Natural killer cell treated with Interleukin-12 subunit alpha and Interleukin-12 subunit beta and Interleukin-15 and Interleukin-18, amount 100 ng/mL, for 72 hours (primary cell): ENCODE data around the gene YWHAE. TPM values are rescaled to one million over a fixed set of nuclear protein-coding genes. Genes with fewer than 3 reads are reported as not detected.

Experiments
- ATAC-seq, 2 donors: fragments of 150-1000 bp; cut with Tn5 transposase in 1 of 2; sonication (Bioruptor Pico), chemical (Tn5 transposase) in 1 of 2; 2 replicates each; pipeline ENCODE4 v1.10.0; 2021
- DNase-seq: peaks from one replicate; pipeline ENCODE4 v3.0.0; 2022; ENCODE audit warnings: low spot score
- H3K27ac Mint-ChIP-seq, 2 donors: 1 replicate in 1 of 2; 2 replicates in 1 of 2; pipeline ENCODE4 v1.8.0; 2022; ENCODE audit warnings: mixed read lengths in 2 of 2, mild to moderate bottlenecking in 1 of 2, moderate library complexity in 1 of 2
- H3K27me3 Mint-ChIP-seq, 2 donors: 1 replicate in 1 of 2; 2 replicates in 1 of 2; pipeline ENCODE4 v1.8.0; 2022; ENCODE audit warnings: mixed read lengths in 2 of 2
- H3K36me3 Mint-ChIP-seq: one replicate; pipeline ENCODE4 v1.8.0; 2022; ENCODE audit warnings: mixed read lengths
- H3K4me1 Mint-ChIP-seq, 2 donors: 1 replicate in 1 of 2; 2 replicates in 1 of 2; pipeline ENCODE4 v1.8.0; 2022; ENCODE audit warnings: low read depth in 2 of 2, mixed read lengths in 2 of 2, mild to moderate bottlenecking in 1 of 2
- H3K4me3 Mint-ChIP-seq: one replicate; pipeline ENCODE4 v1.8.0; 2022; ENCODE audit warnings: mixed read lengths
- H3K9me3 Mint-ChIP-seq: 2 replicates; pipeline ENCODE4 v1.8.0; 2022; ENCODE audit warnings: mixed read lengths
- total RNA-seq, 2 donors: library from RNA; stranded (reverse); gene quantifications; one replicate each; pipeline ENCODE4 v1.2.3, GENCODE V29; 2022

Gene YWHAE
- total RNA-seq, 2 donors from 2014 or later: 365 to 407 TPM

DNA sequence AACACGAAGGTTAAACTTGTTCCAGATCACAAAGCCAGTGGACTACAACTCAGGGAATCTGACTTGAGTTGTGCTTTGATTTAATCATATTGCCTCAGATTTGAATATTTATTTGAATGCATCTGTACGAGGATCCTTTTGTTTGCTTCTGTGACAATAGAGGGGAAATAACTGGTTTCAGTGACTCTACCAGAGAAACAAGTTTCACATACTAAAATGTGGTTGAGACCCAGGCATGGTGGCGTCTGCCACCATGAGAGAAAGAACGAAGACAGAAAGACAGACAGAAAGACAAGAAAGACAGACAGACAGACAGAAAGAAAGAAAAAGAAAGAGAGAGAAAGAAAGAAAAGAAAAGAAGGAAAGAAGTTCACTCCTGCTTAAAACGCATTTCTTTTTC lies 24.0 kb downstream of the YWHAE start:
- Mint-ChIP-seq H3K9me3 (no peaks in the 10 kb centered on the region), H3K36me3 (no peaks in the 10 kb centered on the region), H3K4me1 (peaks cover 61 to 73% of the 10 kb centered on the region in 2 donors), H3K27ac (peak overlapping the region; percentile 26 to 47), H3K4me3 (peak overlapping the region; percentile 61), H3K27me3 (no peaks in the 10 kb centered on the region)
- no peak for DNase-seq
- ATAC-seq: peak in 1 of 2 donors; percentile 41

DNA sequence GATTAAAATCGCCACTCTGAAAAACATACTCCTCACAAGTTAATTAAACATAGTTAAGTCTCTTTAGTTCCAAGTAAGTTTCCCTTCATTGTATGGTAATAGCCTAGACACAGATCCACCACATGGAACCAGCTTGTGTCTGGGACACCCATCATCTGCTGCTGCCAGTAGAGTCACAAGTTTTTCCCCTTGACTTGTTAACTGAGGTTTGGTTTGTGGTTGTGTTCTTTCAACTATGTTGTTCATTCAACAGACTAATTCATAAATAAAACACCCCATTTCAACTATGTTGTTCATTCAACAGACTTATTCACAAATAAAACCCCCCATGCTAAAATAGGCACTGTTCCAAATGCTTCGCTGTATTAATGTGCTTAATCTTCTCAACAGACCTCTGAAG lies 24.4 kb downstream of the YWHAE start:
- Mint-ChIP-seq H3K4me3 (peak overlapping the region; percentile 61), H3K9me3 (no peaks in the 10 kb centered on the region), H3K4me1 (peaks cover 61 to 71% of the 10 kb centered on the region in 2 donors), H3K27me3 (no peaks in the 10 kb centered on the region), H3K27ac (peak overlapping the region; percentile 26 to 47), H3K36me3 (no peaks in the 10 kb centered on the region)
- DNase-seq (no peak), ATAC-seq (peak; percentile 66)

DNA sequence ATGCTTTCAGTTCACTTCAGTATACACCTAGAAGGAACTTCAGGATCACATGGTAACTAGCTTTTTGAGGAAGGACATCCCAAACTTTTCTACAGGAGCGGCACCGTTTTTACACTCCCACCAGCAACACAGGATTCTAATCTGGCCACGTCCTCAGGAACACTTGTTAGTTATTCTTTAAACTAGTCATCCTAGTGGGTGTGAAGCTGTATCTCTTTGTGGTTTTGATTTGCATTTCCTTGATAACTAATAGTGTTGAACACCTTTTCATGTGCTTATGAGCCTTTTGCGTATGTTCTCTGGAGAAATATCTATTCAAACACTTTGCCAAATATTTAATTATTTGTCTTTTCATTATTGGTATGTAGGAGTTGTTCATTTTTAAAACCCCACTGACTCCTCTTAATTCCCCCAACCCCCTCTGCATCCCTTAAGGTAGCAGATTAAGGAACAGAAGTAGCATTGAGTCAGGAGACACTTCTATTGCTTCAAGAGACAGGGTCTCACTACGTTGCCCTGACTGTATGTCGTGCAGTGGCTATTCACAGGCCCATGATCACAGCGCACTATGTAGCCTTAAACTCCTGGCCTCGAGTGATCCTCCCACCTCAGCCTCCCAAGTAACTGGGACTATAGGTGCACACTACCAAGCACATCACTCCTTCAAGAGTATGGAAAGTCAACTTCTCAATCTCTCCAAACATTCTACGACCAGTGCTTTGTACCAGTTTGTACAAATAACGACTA lies 25.4 kb downstream of the YWHAE start:
- Mint-ChIP-seq H3K4me3 (peak overlapping the region; percentile 61), H3K9me3 (no peaks in the 10 kb centered on the region), H3K27ac (peak overlapping the region; percentile 26 to 47)

DNA sequence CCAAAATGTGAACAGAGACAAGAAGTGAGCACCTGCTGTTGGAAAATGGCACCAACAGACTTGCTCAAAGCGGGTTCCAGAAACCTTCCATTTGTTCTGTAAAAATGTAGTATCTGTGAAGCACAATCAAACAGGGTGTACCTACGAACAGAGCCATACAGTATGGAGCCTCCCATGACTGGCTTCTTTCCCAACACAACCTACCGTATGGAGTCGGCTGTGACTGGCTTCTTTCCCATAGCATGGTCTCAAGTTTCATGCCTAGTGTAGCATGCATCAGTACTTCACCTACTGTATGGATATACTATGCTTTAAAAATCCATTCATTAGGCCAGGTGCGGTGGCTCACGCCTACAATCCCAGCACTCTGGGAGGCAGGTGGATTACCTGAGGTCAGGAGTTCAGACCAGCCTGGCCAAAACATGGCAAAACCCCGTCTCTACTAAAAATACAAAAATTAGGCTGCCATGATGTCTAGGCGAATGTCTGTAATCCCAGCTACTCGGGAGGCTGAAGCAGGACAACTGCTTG lies 26.2 kb downstream of the YWHAE start:
- Mint-ChIP-seq H3K36me3 (no peaks in the 10 kb centered on the region), H3K4me3 (no peak overlapping the region), H3K27ac (peak overlapping the region in 1 of 2 donors; percentile 47), H3K27me3 (no peaks in the 10 kb centered on the region), H3K4me1 (peaks cover 51 to 61% of the 10 kb centered on the region in 2 donors), H3K9me3 (no peaks in the 10 kb centered on the region)
- no peak for ATAC-seq
- DNase-seq: no peak

More for the DNA sequence above, 25.4 kb downstream of the YWHAE start:
- ATAC-seq (peak; percentile 71 to 76), DNase-seq (no peak)
- peaks cover 53 to 64% of the 10 kb centered on the region in 2 donors for H3K4me1 Mint-ChIP-seq
- H3K36me3 Mint-ChIP-seq: no peaks in the 10 kb centered on the region
- no peaks in the 10 kb centered on the region for H3K27me3 Mint-ChIP-seq

DNA sequence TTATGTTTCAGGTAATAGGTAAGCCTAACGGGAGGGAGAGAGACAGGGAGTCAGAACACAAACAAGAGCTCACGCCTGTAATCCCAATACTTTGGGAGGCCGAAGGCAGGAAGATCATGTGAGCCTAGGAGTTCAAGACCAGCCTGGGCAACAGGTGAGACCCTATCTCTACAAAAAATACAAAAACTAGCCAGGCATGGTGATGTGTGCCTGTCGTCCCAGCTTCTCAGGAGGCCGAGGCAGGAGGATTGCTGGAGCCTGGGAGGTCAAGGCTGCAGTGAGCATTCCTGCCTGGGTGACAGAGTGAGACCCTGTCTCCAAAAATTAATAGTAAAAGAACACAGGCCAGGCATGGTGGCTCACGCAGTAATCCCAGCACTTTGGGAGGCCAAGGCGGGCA lies 27.4 kb downstream of the YWHAE start:
- DNase-seq (no peak), ATAC-seq (no peak)
- Mint-ChIP-seq H3K27ac (no peak overlapping the region), H3K27me3 (no peaks in the 10 kb centered on the region), H3K36me3 (no peaks in the 10 kb centered on the region), H3K4me1 (peaks cover 52 to 56% of the 10 kb centered on the region in 2 donors), H3K9me3 (no peaks in the 10 kb centered on the region), H3K4me3 (no peak overlapping the region)

DNA sequence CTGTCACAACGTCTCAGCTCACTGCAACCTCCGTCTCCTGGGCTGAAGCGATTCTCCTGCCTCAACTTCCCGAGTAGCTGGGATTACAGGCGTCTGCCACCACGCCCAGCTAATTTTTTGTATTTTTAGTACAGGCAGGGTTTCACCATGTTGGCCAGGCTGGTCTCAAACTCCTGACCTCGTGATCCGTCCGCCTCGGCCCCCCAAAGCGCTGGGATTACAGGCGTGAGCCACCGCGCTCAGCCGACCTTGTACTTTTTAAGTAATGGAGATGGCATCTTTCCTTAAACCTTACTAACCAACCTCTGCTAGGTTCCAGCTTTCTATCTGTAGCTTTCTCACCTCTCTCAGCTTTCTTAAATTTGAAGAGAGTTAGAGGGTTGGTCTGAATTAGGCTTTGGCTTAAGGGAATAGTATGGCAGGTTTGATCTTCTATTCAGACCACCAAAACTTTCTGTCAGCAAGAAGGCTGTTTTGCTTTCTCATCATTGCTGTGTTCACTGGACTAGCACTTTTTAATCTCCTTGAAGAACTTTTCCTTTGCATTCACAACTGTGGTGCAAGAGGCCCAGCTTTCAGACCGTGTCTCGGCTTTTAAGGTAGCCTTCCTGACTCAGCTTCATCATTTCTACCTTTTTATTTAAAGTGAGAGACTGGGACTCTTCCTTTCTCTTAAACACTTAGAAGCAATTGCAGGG lies 28.0 kb downstream of the YWHAE start:
- Mint-ChIP-seq H3K36me3 (no peaks in the 10 kb centered on the region), H3K4me3 (no peak overlapping the region)

DNA sequence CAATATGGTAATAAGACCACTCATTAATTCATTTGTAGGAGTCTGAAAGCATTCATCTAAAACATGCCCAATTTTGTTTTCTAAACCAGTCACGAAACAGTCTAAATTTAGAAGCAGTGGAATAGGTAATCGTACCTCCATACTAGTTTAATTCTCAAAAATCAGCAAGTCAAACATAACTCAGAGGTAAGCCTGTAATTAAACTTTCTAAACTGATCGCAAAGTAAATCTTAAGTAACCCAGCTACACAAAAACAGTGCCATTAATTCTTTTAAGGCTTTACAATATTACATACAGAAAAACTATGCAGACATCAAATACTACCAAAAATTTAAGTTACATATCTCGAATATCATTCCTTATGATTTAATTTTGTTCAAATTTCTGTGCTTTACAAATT lies 31.4 kb downstream of the YWHAE start:
- no peaks in the 10 kb centered on the region for H3K27me3 Mint-ChIP-seq
- H3K27ac Mint-ChIP-seq: no peak overlapping the region
- peaks cover 33 to 45% of the 10 kb centered on the region in 2 donors for H3K4me1 Mint-ChIP-seq
- H3K4me3 Mint-ChIP-seq: no peak overlapping the region
- no peaks in the 10 kb centered on the region for H3K9me3 Mint-ChIP-seq
- no peak for ATAC-seq
- DNase-seq: no peak
- H3K36me3 Mint-ChIP-seq: peaks cover 11% of the 10 kb centered on the region

More for the DNA sequence above, 28.0 kb downstream of the YWHAE start:
- DNase-seq (no peak), ATAC-seq (no peak)
- Mint-ChIP-seq H3K27me3 (no peaks in the 10 kb centered on the region), H3K27ac (no peak overlapping the region), H3K4me1 (peaks cover 54 to 56% of the 10 kb centered on the region in 2 donors), H3K9me3 (no peaks in the 10 kb centered on the region)

DNA sequence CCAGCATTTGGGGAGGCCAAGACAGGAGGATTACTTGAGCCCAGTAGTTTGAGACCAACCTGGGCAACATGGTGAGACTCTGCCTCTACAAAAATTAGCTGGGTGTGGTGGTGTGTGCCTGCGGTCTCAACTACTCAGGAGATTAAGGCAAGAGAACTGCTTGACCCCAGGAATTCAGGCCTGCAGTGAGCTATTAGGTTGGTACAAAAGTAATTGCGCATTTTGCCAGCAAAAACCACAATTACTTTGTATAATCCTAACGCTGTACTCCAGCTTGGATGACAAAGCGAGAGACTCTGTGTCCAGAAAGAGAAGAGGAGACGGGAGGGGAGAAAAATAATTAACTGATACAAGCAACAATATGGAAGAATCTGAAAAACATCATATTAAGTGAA lies 32.7 kb downstream of the YWHAE start:
- H3K4me1 Mint-ChIP-seq: peaks cover 38 to 55% of the 10 kb centered on the region in 2 donors
- ATAC-seq (no peak), DNase-seq (no peak)
- peak overlapping the region; percentile 10 to 59 for H3K27ac Mint-ChIP-seq
- H3K36me3 Mint-ChIP-seq: peaks cover 11% of the 10 kb centered on the region
- no peaks in the 10 kb centered on the region for H3K27me3 Mint-ChIP-seq
- H3K9me3 Mint-ChIP-seq: no peaks in the 10 kb centered on the region
- no peak overlapping the region for H3K4me3 Mint-ChIP-seq

DNA sequence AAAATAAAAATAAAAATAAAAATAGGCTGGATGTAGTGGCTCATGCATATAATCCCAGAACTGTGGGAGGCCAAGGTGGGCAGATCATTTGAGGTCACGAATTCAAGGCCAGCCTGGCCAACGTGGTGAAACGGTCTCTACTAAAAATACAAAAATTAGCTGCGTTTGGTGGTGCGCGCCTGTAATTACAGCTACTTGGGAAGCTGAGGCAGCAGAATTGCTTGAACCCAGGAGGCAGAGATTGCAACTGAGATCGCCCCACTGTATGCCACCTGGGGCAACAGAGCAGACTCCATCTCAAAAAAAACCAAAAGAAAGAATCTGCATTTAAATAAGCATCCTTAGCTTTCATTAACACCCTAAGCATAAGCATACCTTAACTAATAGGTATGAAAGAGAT lies 33.8 kb downstream of the YWHAE start:
- ATAC-seq (no peak), DNase-seq (no peak)
- Mint-ChIP-seq H3K4me1 (peaks cover 41 to 57% of the 10 kb centered on the region in 2 donors), H3K36me3 (peaks cover 11% of the 10 kb centered on the region), H3K4me3 (no peak overlapping the region), H3K27ac (peak overlapping the region in 1 of 2 donors; percentile 53), H3K27me3 (no peaks in the 10 kb centered on the region), H3K9me3 (no peaks in the 10 kb centered on the region)

DNA sequence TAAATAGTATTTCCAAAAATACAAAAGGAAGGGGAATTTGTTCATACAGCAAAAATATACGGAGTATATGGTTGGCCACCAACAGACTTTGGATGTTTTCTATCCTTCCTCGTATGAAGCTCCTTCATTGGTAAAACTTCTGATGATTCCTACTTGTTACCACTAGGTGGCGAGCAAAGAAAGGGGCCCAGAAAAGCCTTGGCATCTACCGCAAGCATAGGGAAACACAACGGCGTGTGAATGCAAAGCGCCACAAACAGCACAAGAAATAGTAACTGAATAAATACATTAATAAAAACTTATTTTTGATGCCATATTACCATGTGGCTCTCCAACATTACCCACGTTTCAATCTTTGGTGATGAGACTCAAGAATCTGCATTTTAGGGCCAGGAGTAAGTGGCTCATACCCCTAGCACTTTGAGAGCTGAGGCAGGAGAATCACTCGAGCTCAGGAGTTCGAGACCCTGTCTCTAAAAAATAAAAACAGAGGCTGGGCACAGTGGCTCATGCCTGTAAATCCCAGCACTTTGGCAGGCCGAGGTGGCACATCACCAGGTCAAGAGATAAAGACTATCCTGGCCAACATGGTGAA lies 34.5 kb downstream of the YWHAE start:
- Mint-ChIP-seq H3K4me3 (no peak overlapping the region), H3K36me3 (peaks cover 11% of the 10 kb centered on the region), H3K27me3 (no peaks in the 10 kb centered on the region), H3K27ac (peak overlapping the region; percentile 33 to 49), H3K9me3 (no peaks in the 10 kb centered on the region), H3K4me1 (peaks cover 41 to 58% of the 10 kb centered on the region in 2 donors)
- peak; percentile 73 for DNase-seq
- ATAC-seq: peak; percentile 68 to 75

DNA sequence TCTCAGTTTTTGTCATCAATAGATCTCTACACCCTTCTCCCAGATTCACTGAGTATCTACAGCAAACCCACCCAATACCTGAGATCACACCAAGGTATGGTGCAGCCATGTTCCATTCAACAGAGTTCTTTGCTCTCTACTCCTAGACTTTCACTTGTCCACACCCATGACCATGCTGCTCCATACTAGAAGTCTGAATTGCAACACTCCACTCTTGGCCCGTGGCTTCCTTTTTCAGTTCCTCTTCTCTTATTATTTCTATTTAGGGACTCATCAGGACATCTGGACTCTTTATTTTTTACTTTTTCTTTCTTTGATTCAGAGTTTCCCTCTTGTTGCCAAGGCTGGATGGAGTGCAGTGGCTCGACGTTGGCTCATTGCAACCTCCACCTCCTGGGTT lies 37.1 kb downstream of the YWHAE start:
- Mint-ChIP-seq H3K9me3 (no peaks in the 10 kb centered on the region), H3K36me3 (peaks cover 18% of the 10 kb centered on the region), H3K4me3 (peak overlapping the region; percentile 55)

DNA sequence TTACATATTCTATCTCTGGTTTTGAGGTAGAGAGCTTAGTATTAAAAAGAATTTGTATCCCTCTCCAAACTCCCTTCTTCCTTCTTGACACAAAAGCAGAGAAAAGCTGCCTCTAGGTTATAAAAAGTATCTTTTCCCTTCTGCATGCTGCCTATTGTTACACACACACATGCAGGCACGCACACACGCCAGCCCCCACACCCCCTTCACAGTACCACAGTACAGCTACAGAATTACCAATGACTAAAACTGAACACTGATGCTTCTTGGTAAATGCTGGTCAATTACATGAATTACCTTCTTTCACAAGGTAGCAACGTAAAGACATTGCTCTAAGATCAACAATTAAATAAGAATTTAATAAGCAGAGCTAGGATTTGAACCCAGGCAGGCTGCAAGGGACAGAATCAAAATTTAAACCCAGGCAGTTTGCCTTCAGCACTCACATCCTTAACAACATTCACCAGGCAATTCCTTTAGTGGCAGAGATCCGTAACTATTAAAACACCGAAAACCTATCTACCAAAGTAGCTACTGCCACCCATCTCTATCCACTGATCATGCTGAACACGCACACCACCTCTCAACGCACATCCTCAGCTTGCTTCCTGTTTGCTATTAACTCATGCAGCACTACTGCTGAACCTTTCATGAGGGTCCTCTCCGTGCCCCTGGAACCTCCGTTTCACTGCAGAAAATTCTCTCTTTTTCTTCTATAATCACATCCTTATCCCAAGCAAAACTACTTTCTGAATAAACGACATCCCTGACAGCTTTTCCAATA lies 37.8 kb downstream of the YWHAE start:
- H3K27me3 Mint-ChIP-seq: no peaks in the 10 kb centered on the region
- peaks cover 40 to 51% of the 10 kb centered on the region in 2 donors for H3K4me1 Mint-ChIP-seq
- DNase-seq (no peak), ATAC-seq (peak in 1 of 2 donors; percentile 73)
- no peaks in the 10 kb centered on the region for H3K9me3 Mint-ChIP-seq
- H3K4me3 Mint-ChIP-seq: peak overlapping the region; percentile 55
- H3K36me3 Mint-ChIP-seq: peaks cover 18% of the 10 kb centered on the region
- peak overlapping the region; percentile 49 to 51 for H3K27ac Mint-ChIP-seq

More for the DNA sequence above, 37.1 kb downstream of the YWHAE start:
- ATAC-seq (peak; percentile 44 to 48), DNase-seq (no peak)
- no peaks in the 10 kb centered on the region for H3K27me3 Mint-ChIP-seq
- H3K4me1 Mint-ChIP-seq: peaks cover 41 to 58% of the 10 kb centered on the region in 2 donors
- peak overlapping the region; percentile 49 to 51 for H3K27ac Mint-ChIP-seq

DNA sequence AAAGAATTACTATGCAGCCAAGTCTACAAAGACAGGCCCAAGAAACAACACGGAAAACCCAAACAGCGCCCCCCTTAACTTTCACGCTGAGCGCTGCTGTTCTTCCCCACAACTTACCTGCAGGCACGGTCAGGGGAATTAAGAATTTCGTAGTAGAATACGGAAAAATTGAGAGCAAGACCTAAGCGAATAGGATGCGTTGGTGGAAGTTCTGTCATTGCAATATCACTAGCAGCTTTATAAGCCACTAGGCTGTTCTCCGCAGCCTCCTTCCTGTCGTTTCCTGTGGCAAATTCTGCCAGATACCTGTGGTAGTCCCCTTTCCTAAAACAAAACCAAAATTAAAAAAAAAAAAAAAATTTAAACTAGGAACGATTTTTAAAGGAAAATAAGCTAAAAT lies 39.0 kb downstream of the YWHAE start:
- Mint-ChIP-seq H3K27ac (peak overlapping the region; percentile 30 to 81), H3K27me3 (no peaks in the 10 kb centered on the region), H3K4me1 (peaks cover 36 to 52% of the 10 kb centered on the region in 2 donors), H3K9me3 (no peaks in the 10 kb centered on the region), H3K36me3 (peaks cover 18% of the 10 kb centered on the region), H3K4me3 (peak overlapping the region; percentile 45)
- no peak for ATAC-seq
- no peak for DNase-seq
